ENCODE results near the gene CTCFL.
A peak's percentile ranks its signal among the peaks of the same experiment; 100 is the strongest.

Gene CTCFL

DNA sequence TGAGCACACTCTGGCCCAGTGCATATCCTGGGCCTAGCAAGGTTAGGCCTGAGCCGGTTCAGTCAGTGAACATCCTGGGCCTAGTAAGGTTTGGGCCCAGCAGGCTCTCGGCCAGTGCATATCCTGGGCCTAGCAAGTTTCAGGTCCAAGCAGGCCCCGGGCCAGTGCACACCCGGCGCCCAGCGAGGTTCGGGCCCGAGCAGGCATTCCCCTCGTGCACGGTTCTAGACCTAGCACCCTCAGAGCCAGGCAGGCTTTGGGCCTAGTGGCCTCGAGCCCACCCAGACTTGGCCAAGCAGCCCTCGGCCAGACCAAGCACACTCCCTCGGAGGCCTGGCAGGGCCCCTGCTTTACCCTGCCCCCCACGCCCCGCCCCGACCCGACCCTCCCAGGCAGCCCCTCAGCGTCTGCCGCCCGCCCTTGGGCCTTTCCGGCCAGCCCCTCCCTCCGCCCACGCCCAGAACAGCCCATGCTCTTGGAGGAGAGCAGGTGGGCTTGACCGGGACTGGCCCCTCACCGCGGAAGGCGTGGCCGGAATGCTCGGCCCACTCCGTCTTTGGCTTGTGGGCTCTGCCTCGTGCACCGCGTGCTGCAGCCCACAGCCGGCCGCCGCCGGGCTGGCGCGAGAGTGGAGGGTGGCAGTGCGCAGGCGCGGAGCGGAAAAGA, at the start of gene CTCFL:
Gene CTCFL, minus strand, starts transcription at position 630 of the 666 bp plus-strand sequence. CDS start 935 bp downstream, outside the sequence.
- no peak for DNase-seq

DNA sequence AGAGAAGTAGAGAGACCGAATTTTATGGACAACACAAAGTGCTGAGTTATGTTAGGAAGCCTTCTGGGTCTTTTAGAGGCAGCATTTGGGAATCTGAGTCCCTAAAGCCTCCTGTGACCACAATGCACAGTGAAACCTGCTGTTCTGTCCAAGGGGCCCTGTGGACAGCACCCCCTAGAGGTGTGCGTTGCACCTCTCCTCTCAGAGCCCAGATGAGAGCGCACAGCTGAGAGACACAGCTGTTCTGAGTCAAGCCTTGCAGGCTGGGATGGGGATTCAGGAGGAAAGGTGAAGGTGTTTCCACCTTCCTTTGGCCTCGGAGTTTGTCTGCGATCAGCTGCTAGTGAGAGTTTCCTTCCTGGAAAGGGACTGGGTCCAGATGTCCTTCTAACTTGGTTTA, 49.0 kb upstream of the CTCFL start:
- DNase-seq: peak; percentile 3

GRCh38 chr20:57573242-57573641, 48.3 kb upstream of the CTCFL start:
- no peak for DNase-seq

GRCh38 chr20:57571782-57572416, 47.0 kb upstream of the CTCFL start:
- no peak for DNase-seq

GRCh38 chr20:57570920-57571319, 46.0 kb upstream of the CTCFL start:
- DNase-seq: no peak

GRCh38 chr20:57570145-57570850, 45.4 kb upstream of the CTCFL start:
- no peak for DNase-seq

DNA sequence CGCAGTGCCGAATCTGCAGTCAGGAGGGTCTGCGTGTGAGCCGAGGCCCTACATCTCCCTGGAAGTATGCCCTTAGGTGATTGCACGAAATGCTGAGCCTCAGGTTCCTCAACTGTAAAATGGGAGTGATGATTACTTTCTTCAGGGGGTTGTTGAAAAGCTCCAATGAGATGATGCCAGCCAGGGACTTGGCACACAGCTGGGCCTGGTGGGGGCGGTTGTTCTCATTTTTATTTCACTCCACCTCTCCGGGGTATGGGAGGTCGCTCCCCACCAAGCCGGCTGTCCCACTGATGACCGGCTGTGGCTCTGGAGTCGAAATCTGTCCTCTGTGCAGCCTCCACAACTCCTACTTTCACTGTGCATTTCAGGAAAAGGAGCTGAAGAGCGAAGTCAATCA, 44.0 kb upstream of the CTCFL start:
- no peak for DNase-seq

DNA sequence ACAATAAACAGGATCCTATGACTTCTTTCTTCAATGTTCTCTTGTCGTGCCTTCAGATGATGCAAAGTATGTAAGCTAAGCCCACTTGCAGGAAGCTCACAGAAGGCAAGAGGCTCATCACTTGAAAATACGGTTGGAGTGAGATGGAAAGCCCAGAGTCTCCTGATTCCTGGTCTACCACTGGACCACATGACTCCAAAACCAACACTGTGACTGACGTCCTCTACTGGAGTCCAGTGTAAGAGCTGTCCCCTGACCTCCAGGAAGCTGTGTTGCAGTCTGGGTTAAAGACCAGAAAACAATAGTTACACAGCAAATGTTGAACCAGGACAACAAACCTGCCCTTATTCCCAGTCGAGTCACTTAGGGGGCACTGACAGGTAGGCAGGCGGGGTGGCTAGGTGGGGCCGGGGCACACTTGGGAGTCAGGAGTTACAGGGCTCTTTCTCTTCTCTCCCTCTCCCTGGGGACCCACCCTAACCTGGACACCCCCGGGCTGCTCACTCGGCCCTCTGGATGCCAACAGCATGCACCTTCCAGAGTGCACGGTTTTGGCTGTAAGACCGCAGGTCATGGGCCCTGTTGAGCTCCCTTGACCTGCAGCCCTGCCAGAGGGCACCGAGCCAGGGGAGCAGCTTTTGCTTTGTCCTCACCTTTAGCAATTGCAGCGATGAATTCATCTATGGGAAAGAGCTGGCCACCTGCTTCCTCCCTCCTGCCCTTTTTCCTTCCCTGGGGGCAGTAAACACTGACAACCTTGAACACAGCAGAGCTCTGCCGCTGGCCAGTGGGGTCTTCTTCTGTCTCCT, 43.4 kb upstream of the CTCFL start:
- no peak for DNase-seq

GRCh38 chr20:57567471-57568079, 42.6 kb upstream of the CTCFL start:
- DNase-seq: no peak

- no peak for DNase-seq
These were observed 42.0 kb upstream of the CTCFL start for GRCh38 chr20:57566803-57567459.

- no peak for DNase-seq
These were observed 41.5 kb upstream of the CTCFL start for GRCh38 chr20:57566399-57566798.

DNA sequence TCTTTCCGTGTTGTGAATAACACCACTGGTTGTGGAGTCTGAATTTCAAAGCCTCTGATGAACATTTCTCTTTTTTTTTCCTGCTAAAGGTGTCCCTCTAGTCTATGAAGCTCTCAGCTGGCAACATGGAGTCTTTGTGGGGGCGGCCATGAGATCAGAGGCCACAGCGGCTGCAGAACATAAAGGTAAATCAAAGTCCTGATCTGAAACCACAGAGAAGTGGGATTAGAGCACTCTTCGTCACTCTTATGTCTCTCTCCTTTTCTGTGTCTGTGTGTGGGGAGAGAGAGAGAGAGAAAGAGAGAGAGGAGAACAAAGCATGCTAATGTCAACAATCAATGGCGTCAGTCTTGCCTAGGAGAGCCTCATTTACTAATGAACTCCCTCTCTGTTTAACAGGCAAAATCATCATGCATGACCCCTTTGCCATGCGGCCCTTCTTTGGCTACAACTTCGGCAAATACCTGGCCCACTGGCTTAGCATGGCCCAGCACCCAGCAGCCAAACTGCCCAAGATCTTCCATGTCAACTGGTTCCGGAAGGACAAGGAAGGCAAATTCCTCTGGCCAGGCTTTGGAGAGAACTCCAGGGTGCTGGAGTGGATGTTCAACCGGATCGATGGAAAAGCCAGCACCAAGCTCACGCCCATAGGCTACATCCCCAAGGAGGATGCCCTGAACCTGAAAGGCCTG, 40.2 kb upstream of the CTCFL start:
- DNase-seq: no peak

GRCh38 chr20:57564180-57564802, 39.4 kb upstream of the CTCFL start:
- DNase-seq: no peak

DNA sequence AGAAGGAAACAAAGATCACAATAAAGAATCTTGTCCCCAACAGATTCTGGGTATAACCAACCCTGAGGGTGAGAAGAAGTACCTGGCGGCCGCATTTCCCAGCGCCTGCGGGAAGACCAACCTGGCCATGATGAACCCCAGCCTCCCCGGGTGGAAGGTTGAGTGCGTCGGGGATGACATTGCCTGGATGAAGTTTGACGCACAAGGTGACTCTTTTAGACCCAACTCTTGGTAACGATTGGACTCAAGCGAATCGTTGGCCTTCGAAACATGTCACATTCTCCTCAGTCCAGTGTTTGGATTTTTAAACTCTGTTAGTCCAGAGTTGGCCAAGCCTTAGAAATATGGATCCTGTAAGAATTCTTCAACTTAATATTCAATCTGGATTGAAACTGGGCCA, 38.6 kb upstream of the CTCFL start:
- DNase-seq: no peak

DNA sequence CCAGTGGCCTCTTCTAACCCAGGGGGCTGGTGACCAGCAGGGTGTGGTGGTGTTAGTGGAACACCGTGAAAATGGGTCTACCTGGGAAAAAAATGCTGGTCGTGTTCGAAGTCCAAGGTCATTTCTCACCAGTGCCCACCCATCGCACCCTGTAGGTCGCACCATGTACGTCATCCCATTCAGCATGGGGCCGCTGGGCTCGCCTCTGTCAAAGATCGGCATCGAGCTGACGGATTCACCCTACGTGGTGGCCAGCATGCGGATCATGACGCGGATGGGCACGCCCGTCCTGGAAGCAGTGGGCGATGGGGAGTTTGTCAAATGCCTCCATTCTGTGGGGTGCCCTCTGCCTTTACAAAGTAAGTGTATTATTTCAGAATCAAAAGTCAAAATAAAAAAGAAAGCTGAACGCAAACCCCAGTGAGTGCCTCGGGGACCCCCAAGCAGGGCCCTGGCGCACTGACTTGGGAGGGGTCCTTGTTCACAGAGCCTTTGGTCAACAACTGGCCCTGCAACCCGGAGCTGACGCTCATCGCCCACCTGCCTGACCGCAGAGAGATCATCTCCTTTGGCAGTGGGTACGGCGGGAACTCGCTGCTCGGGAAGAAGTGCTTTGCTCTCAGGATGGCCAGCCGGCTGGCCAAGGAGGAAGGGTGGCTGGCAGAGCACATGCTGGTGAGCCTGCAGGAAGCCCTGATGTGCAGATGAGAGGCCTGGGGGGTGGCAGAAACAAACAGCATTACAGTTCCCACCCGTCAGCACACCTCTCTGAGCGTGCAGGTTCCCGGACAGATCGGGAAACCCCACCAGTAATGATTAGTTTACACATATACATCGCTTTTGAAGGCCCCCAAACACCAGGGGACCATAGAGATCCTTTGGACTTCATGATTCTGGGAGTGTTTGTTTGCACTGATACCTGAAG, 37.9 kb upstream of the CTCFL start:
- DNase-seq: no peak

DNA sequence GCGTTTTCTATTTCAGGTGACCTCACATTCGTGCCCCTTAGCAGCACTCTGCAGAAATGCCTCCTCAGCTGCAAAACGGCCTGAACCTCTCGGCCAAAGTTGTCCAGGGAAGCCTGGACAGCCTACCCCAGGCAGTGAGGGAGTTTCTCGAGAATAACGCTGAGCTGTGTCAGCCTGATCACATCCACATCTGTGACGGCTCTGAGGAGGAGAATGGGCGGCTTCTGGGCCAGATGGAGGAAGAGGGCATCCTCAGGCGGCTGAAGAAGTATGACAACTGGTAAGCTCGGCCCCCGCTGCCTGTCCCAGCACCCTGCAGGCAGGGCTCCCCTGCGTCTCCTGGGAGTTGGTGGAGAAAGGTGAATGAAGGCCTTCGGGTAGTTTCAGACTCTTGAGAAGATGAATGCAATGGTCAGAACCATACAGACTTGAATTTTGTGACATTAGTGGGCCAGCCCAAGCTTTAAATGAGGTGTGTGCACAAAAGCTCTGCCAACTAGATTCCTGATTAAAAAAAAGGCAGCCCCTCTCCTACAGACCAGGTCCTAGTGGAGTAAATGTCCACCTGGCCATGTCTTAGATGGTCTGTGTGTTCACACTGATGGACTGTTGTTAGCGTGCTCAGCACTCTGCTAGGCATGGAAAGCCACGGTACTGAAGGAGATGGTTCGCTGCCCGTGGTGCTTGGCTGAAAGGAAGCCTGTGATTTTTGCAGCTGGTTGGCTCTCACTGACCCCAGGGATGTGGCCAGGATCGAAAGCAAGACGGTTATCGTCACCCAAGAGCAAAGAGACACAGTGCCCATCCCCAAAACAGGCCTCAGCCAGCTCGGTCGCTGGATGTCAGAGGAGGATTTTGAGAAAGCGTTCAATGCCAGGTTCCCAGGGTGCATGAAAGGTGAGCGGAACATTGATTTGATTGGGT, 36.7 kb upstream of the CTCFL start:
- no peak for DNase-seq

DNA sequence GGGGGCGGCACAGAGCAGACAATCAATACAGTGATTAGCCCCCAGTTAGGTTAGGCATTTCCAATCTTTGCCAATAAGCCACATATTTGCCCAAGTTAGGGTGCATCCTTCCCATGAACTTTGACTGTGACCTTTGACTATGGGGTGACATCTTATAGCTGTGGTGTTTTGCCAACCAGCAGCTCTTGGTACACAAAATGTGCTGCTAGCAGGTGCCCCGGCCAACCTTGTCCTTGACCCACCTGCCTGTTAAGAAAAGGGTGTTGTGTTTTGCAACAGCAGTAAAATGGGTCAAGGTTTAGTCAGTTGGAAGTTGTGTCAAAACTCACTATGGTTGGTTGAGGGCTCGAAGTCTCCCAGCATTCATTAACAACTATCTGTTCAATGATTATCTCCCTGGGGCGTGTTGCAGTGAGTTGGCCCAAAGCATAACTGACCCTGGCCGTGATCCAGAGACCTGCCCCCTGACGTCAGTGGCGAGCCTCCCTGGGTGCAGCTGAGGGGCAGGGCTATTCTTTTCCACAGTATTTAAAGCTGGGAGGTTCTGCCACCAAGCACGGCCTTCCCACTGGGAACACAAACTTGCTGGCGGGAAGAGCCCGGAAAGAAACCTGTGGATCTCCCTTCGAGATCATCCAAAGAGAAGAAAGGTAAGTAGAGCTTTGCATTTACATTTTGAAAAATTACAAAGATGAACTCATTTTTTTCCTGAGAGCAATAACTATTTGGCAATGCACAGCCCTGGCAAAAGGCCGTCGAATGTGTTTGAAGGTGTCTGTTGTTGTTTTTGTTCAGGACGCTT, 35.8 kb upstream of the CTCFL start, which contains the start of gene PCK1:
Gene PCK1, plus strand, starts transcription at position 557 of the 802 bp plus-strand sequence. CDS start 302 bp downstream, outside the sequence.
- no peak for DNase-seq

Measured in activated CD4-positive, alpha-beta T cell treated with anti-CD3 and anti-CD28 coated beads, Interleukin-2, amount 50 U/mL, for 16 hours (primary cell).